Left lung (tissue), 10 donors: ENCODE measurements around the gene CMKLR1. TPM values are rescaled to one million over a fixed set of nuclear protein-coding genes. Genes with fewer than 3 reads are reported as not detected.

Source experiments
- ATAC-seq: fragments of 200-7000 bp; cut with Tn5 transposase; one replicate; pipeline ENCODE4 v1.9.1; 2020; ENCODE audit warnings: moderate library complexity
- DNase-seq, 4 donors: peaks; one replicate each; pipeline ENCODE4 v3.0.0-alpha.2; 2013 to 2020
- H3K27ac ChIP-seq, 2 donors: fragments of 200-600 bp; sonication (generic) in 1 of 2; one replicate each; pipeline versions ENCODE4 v1.5.0 to v1.8.0; 2020 to 2021
- H3K27me3 ChIP-seq, 2 donors: fragments of 200-600 bp; sonication (generic) in 1 of 2; one replicate each; pipeline versions ENCODE4 v1.5.0 to v1.8.0; 2020 to 2021
- H3K36me3 ChIP-seq, 2 donors: fragments of 200-600 bp; sonication (generic) in 1 of 2; one replicate each; pipeline versions ENCODE4 v1.5.0 to v1.8.0; 2020 to 2021
- H3K4me1 ChIP-seq, 2 donors: fragments of 200-600 bp; one replicate each; pipeline ENCODE4 v1.8.0; 2021
- H3K4me3 ChIP-seq, 2 donors: fragments of 200-600 bp; sonication (generic) in 1 of 2; one replicate each; pipeline versions ENCODE4 v1.5.0 to v1.8.0; 2020 to 2021; ENCODE audit warnings: mild to moderate bottlenecking in 1 of 2
- H3K9me3 ChIP-seq, 2 donors: fragments of 200-600 bp; sonication (generic) in 1 of 2; one replicate each; pipeline versions ENCODE4 v1.5.0 to v1.8.0; 2020 to 2021
- CTCF ChIP-seq, 2 donors: fragments of 200-600 bp; sonication (generic) in 1 of 2; IDR thresholded peaks; one replicate each; pipeline versions ENCODE4 v1.5.0 to v1.8.0; 2021; ENCODE audit warnings: antibody characterized with exemption in 2 of 2
- intact Hi-C, 2 donors: fragments of 100-400 bp; cut with DNase I; formaldehyde crosslinking; loops; one replicate each; pipeline versions ENCODE4 v1.11.2 to v1.14.2; 2022
- polyA plus RNA-seq, 6 donors: library from polyadenylated mRNA; unstranded; fragments of 120-200 nt; gene quantifications; one replicate each; pipeline ENCODE4 v1.2.1, GENCODE V29; 2013; ENCODE audit not compliant: insufficient read length in 6 of 6
- total RNA-seq, 2 donors: library from RNA; stranded (reverse); fragmentation: NEBNext Ultra II Directional; extraction: Animal tissue kit (Norgen Biotek cat#: 25700); gene quantifications; one replicate each; pipeline ENCODE4 v1.2.1, GENCODE V29; 2021
- donor health status: DM: no; HTN: yes; CAD: no.
- donor health status: DM: no; HTN: no; CAD: no.

Gene CMKLR1
- total and polyA plus RNA-seq, 8 donors = 10.1 to 31.2 (median 12.9) TPM

- H3K27me3 ChIP-seq = peaks cover 0 to 9% of the 10 kb centered on the region in 2 donors
- no peaks in the 10 kb centered on the region for H3K9me3 ChIP-seq
- intact Hi-C loops = no loop called here
- no peak overlapping the region for H3K4me3 ChIP-seq
- no peak for ATAC-seq
- H3K27ac ChIP-seq = no peak overlapping the region
- no peaks in the 10 kb centered on the region for H3K4me1 ChIP-seq
- TF ChIP-seq CTCF (IDR thresholded peaks at IDR 0.05) = no peak
- DNase-seq = no peak
- no peaks in the 10 kb centered on the region for H3K36me3 ChIP-seq
Observed at GRCh38 chr12:108248011-108248410, 91.1 kb downstream of the CMKLR1 start.

GRCh38 chr12:108247130-108247529, 92.0 kb downstream of the CMKLR1 start:
- intact Hi-C loops = no loop called here
- Histone ChIP-seq H3K27ac (no peak overlapping the region), H3K4me3 (no peak overlapping the region), H3K36me3 (no peaks in the 10 kb centered on the region), H3K27me3 (no peaks in the 10 kb centered on the region), H3K9me3 (no peaks in the 10 kb centered on the region), H3K4me1 (no peaks in the 10 kb centered on the region)
- ATAC-seq = no peak
- no peak for TF ChIP-seq CTCF (IDR thresholded peaks at IDR 0.05)
- no peak for DNase-seq

- no peak overlapping the region for H3K27ac ChIP-seq
- intact Hi-C loops = no loop called here
- no peaks in the 10 kb centered on the region for H3K36me3 ChIP-seq
- no peak for ATAC-seq
- TF ChIP-seq CTCF (IDR thresholded peaks at IDR 0.05) = no peak
- peaks cover 0 to 30% of the 10 kb centered on the region in 2 donors for H3K27me3 ChIP-seq
- H3K4me1 ChIP-seq = no peaks in the 10 kb centered on the region
- H3K4me3 ChIP-seq = no peak overlapping the region
- H3K9me3 ChIP-seq = no peaks in the 10 kb centered on the region
- no peak for DNase-seq
Observed at GRCh38 chr12:108241986-108242703, 97.0 kb downstream of the CMKLR1 start.

- H3K36me3 ChIP-seq = no peaks in the 10 kb centered on the region
- peaks cover 0 to 39% of the 10 kb centered on the region in 2 donors for H3K27me3 ChIP-seq
- intact Hi-C loops = no loop called here
- ATAC-seq (no peak), DNase-seq (no peak)
- TF ChIP-seq CTCF (IDR thresholded peaks at IDR 0.05) = no peak
- no peak overlapping the region for H3K27ac ChIP-seq
- no peaks in the 10 kb centered on the region for H3K4me1 ChIP-seq
- no peaks in the 10 kb centered on the region for H3K9me3 ChIP-seq
- no peak overlapping the region for H3K4me3 ChIP-seq
Observed at GRCh38 chr12:108240928-108241327, 98.2 kb downstream of the CMKLR1 start.

- no peak for TF ChIP-seq CTCF (IDR thresholded peaks at IDR 0.05)
- H3K27me3 ChIP-seq = peaks cover 0 to 41% of the 10 kb centered on the region in 2 donors
- no peaks in the 10 kb centered on the region for H3K36me3 ChIP-seq
- H3K27ac ChIP-seq = no peak overlapping the region
- no peak overlapping the region for H3K4me3 ChIP-seq
- ATAC-seq (no peak), DNase-seq (no peak)
- no peaks in the 10 kb centered on the region for H3K4me1 ChIP-seq
- intact Hi-C loops = no loop called here
- H3K9me3 ChIP-seq = no peaks in the 10 kb centered on the region
Observed at GRCh38 chr12:108240027-108240785, 98.9 kb downstream of the CMKLR1 start.
